DMS114 treated with DMSO at 0.1 percent for 48 hours (cell line): ENCODE measurements around the gene WWC2.
"Not testable (repeated sequence)": the region's sequence is repeated elsewhere in the genome, so short reads cannot be mapped to it uniquely, and the experiment has no call there.

ENCODE experiments used
- DNase-seq: peaks from one replicate; lab custom pipeline; 2025; ENCODE audit not compliant: unreplicated experiment; lab: John Stamatoyannopoulos, UW

The WWC2 gene

GRCh38 chr4:183141997-183142396, 42.9 kb downstream of the WWC2 start:
- DNase-seq = no peak

GRCh38 chr4:183142571-183143550, 43.8 kb downstream of the WWC2 start:
- DNase-seq = no peak

GRCh38 chr4:183144787-183145186, 45.7 kb downstream of the WWC2 start:
- no peak for DNase-seq

- DNase-seq = no peak
Measured at GRCh38 chr4:183145773-183146172, 46.7 kb downstream of the WWC2 start.

GRCh38 chr4:183146478-183146877, 47.4 kb downstream of the WWC2 start:
- DNase-seq = no peak

- DNase-seq = no peak
Measured at GRCh38 chr4:183147196-183147595, 48.1 kb downstream of the WWC2 start.

GRCh38 chr4:183147983-183148382, 48.9 kb downstream of the WWC2 start:
- no peak for DNase-seq

- no peak for DNase-seq
Measured at GRCh38 chr4:183149616-183150539, 50.8 kb downstream of the WWC2 start.

- not testable (repeated sequence) for DNase-seq
Measured at GRCh38 chr4:183150664-183151063, 51.6 kb downstream of the WWC2 start.

GRCh38 chr4:183152232-183152631, 53.2 kb downstream of the WWC2 start:
- not testable (repeated sequence) for DNase-seq

- no peak for DNase-seq
Measured at GRCh38 chr4:183153190-183153916, 54.3 kb downstream of the WWC2 start.

GRCh38 chr4:183154701-183155391, 55.8 kb downstream of the WWC2 start:
- DNase-seq = no peak

- DNase-seq = no peak
Measured at GRCh38 chr4:183155450-183156184, 56.6 kb downstream of the WWC2 start.

- no peak for DNase-seq
Measured at GRCh38 chr4:183157215-183157614, 58.2 kb downstream of the WWC2 start.

GRCh38 chr4:183158062-183158461, 59.0 kb downstream of the WWC2 start:
- DNase-seq = no peak

GRCh38 chr4:183161630-183162029, 62.6 kb downstream of the WWC2 start:
- no peak for DNase-seq

GRCh38 chr4:183163135-183163534, 64.1 kb downstream of the WWC2 start:
- no peak for DNase-seq

- no peak for DNase-seq
Measured at GRCh38 chr4:183164963-183165362, 65.9 kb downstream of the WWC2 start.

GRCh38 chr4:183165376-183165775, 66.3 kb downstream of the WWC2 start:
- no peak for DNase-seq

GRCh38 chr4:183170894-183171293, 71.8 kb downstream of the WWC2 start:
- DNase-seq = no peak
